ENCODE measurements around the gene RC3H2.
"Not testable (repeated sequence)": the region's sequence is repeated elsewhere in the genome, so short reads cannot be mapped to it uniquely, and the experiment has no call there.

Gene RC3H2

DNA sequence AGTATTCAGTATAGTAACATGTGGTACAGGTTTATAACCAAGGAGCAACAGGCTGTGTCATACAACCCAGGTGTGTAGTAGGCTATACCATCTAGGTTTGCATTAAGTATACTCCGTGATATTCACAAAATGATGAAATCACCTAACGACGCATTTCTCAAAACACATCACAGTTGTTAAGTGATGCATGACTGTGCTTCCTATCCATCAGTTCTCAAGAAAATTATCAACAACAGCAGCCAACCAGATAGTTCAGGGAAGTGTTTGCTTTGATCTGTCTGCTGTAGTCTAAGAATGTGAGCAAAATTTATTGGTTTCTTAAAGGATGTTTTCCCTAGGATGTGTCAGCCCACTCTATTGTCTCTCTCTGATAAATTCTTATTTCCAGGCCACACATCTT is 18.8 kb upstream of the RC3H2 start:
- FAIRE-seq, result no peak

GRCh38 chr9:122922713-122923112 is 17.6 kb upstream of the RC3H2 start:
- no peak for FAIRE-seq

DNA sequence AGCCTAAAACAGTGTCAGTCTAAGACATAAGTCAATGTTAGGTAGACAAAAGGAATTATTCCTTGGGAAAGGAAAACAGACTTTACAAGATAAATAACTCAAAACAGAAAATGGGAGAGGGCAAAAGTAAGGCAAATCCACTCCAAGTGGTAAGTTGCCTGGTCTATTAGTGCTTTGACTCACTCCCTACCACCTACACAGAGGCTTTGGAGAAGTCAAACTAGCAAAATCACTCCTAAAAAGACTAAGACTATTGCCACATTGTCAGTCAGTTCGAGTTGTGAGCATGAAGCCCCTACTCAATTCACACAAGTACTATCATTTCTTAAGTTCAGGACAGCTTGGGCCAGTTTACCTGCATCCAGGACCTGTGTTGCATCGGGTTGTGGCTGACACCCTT is 13.2 kb upstream of the RC3H2 start:
- no peak for FAIRE-seq

DNA sequence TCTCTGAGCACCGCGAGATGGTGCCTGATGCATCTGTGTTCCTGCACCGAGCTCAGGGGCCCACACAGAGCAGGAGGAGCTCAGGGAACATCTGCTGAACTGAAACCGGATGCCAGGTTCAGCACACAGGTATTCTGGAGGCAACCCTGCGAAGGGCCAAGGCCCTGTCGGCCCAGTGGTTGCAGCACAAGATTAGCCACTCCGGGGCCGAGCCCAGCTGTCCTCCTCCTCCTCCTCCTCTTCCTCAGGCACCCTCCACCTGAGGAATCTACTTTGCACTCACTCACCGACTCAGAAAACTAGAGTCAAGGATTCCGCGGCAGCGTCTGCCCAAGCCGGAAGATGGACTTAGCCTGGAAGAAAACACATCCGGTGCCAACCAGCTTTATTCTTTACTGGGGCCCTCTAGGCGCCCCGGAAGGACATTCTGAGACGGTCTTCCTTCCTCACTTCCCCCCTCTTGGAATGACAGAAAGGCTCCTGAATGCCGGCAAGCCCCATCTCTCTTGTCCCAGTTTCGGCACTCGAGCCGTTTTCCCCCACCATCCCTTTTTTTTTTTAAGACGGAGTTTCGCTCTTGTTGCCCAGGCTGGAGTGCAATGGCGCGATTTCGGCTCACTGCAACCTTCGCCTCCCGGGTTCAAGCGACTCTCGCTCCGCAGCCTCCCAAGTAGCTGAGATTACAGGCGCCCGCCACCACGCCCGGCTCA is 8.0 kb upstream of the RC3H2 start, which contains the start of gene ZBTB6:
Gene ZBTB6, minus strand, starts transcription at position 360 of the 710 bp plus-strand sequence. CDS start 1,251 bp downstream, outside the sequence.
- FAIRE-seq, result no peak

- no peak for FAIRE-seq
Observed at GRCh38 chr9:122912671-122912963, 7.5 kb upstream of the RC3H2 start.

DNA sequence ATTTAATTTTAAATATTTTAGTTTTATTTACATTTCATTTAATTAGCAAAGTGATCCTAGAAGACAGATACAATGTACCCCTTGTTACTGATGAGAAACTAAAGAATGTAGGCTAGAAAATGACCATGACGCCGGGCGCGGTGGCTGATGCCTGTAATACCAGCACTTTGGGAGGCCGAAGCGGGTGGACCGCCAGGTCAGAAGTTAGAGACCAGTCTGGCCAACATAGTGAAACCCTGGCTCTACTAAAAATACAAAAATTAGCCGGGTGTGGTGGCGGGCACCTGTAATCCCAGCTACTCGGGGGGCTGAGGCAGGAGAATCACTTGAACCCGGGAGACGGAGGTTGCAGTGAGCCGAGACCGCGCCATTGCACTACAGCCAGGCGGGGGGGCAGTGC is 963 bp upstream of the RC3H2 start:
- not testable (repeated sequence) for FAIRE-seq

GRCh38 chr9:122904466-122904822 is 715 bp downstream of the RC3H2 start:
- FAIRE-seq, result no peak

- no peak for FAIRE-seq
Observed at GRCh38 chr9:122900791-122901190, 4.4 kb downstream of the RC3H2 start.

GRCh38 chr9:122897969-122898368 is 7.2 kb downstream of the RC3H2 start:
- FAIRE-seq, result no peak

DNA sequence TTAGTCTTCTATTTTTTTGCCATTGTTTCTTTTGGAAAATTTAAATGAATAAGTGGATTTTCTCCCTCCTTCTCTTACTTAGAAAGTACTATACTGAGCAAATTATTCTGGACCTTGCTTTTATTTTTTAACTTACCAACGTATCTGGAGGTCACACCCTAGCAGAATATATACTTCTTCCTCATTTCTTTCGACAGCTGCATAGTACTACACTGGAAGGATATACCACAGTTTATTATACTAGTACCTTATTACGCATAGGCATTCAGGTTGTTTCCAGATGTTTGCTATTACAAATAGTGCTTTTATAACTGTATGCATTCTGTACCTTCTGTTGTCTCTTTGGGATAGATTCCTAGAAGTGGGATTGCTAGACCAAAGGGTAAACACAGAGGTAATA is 16.7 kb downstream of the RC3H2 start:
- FAIRE-seq, result no peak

DNA sequence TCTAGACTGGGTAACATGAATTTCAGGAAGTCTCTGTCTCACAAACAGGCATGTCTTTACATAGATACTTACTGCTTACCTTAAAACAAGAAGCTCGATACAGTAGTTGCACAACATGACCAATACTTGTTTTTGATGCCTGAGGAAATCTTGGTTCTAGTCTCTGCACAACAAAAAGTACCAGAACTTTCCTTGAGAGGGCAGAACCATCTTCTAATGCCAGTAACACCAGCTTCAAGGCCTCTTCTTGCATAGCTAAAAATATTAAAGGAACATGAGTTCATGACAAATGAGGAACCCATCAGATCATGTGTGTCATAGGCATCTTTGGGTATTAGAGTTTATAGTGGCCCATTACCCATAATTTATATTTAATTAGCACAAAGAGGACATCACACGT is 22.0 kb downstream of the RC3H2 start:
- no peak for FAIRE-seq

GRCh38 chr9:122879443-122879842 is 25.7 kb downstream of the RC3H2 start:
- FAIRE-seq, result no peak

DNA sequence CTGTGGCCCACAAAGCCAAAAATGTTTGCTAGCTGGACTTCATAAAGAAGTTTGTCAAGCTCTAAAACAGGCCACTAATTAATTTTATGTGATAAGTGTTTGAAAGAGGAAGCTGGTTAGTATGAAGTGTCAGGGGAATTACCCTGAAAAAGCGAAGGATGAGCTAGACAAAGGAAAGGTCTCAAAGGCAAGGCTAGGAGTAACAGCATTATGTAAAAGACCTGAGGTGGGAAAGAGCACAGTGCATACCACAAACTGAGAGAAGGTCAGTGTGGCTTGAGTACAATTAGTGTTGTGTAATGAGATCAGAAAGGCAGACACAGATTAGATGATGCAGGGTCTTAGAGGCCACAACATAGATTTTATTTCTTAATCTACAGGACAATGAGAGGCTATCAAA is 29.6 kb downstream of the RC3H2 start:
- no peak for FAIRE-seq

GRCh38 chr9:122867276-122867675 is 37.9 kb downstream of the RC3H2 start:
- FAIRE-seq, result not testable (repeated sequence)

- peak; percentile 41 for FAIRE-seq
Observed at GRCh38 chr9:122866079-122866478, 39.1 kb downstream of the RC3H2 start.

GRCh38 chr9:122865300-122865699 is 39.9 kb downstream of the RC3H2 start:
- FAIRE-seq, result no peak

GRCh38 chr9:122863407-122863806 is 41.8 kb downstream of the RC3H2 start:
- no peak for FAIRE-seq

DNA sequence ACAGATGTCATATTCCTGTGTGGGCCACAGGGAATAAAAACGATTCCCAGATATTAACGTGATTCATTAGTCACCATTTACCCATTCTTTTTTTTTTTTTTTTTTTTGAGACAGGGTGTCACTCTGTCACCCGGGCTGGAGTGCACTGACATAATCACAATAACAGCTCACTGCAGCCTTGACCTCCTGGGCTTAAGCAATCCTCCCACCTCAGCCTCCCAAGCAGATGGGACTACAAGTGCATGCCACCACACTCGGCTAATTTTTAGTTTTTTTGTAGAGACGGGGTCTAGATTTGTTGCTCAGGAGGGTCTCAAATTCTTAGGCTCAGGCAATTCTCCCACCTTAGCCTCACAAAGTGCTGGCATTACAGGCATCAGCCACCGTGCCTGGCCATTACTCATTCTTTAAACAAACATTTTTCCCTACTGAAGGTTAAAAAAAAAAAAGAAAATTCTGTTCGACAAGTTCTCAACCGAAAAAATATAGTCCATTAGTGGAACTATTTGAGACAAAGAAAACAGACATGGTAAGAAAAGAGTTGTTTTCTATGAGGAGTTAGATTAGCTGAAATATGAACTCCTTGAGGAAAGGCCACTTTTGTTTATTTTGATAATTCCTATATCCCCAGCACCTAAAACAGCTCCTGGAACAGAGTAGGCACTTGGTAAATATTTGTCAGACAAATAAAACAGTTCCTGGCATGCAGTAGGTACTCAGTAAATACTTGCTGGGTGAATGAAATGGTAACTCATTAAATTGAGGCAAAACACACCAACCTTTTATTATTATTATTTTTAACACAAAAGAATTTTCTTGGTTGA is 44.6 kb downstream of the RC3H2 start:
- FAIRE-seq, result no peak

- FAIRE-seq, result no peak
Observed at GRCh38 chr9:122857815-122858214, 47.3 kb downstream of the RC3H2 start.

GRCh38 chr9:122852085-122852786 is 52.9 kb downstream of the RC3H2 start:
- FAIRE-seq, result not testable (repeated sequence)

- FAIRE-seq, result no peak
Observed at GRCh38 chr9:122848256-122848943, 56.8 kb downstream of the RC3H2 start.

DNA sequence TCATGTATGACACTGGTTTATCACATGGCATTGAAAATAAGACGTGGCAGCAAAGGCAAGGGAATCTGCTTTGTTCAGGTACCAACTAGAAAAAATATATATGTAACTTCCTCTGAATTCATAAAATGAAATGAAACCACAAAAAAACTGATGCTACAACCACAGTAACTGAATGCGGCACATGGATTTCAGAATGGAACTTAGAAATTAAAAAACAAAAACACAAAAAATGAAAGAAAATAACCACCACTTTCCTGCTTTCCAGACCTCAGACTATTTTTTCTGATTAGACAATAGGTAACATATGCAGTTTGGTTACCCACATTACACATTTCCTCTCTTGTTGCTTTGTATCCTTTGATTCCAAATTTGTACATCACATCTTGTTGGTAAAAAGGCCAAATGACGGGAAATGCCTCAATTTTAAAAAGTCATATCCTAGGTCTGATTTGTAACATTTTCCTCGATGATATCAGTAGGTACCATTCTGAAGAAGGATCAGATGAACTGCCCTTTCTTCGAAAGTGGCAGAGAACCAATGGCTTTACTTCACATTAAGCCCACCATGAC is 58.7 kb downstream of the RC3H2 start:
- FAIRE-seq, result no peak

- no peak for FAIRE-seq
Observed at GRCh38 chr9:122845116-122845515, 60.0 kb downstream of the RC3H2 start.

Measured in colon (tissue), 2 donors.